Uterus (tissue), 2 donors: ENCODE results near the gene CHCHD3.

Experiments
- CTCF ChIP-seq, 4 experiments: fragments of 200-600 bp in 2 of 4; fragments of 450-650 bp in 2 of 4; sonication (generic) in 2 of 4; IDR thresholded peaks; one replicate each; pipeline ENCODE4 v1.5.1; 2016 to 2019; ENCODE audit warnings: antibody characterized with exemption in 4 of 4, mild to moderate bottlenecking in 2 of 4, moderate library complexity in 1 of 4
- POLR2A ChIP-seq, 2 donors: fragments of 450-650 bp; IDR thresholded peaks; one replicate each; pipeline ENCODE4 v1.6.1; 2016; ENCODE audit warnings: antibody characterized with exemption in 2 of 2, mild to moderate bottlenecking in 1 of 2, moderate library complexity in 1 of 2

- TF ChIP-seq POLR2A (IDR thresholded peaks at IDR 0.05) (no peak), CTCF (IDR thresholded peaks at IDR 0.05) (no peak)
These were observed 215.8 kb downstream of the CHCHD3 start for GRCh38 chr7:132866144-132866531.
